Activated CD4-positive, alpha-beta memory T cell treated with anti-CD3 and anti-CD28 coated beads, Interleukin-2, amount 10 ng/mL, durations not matched to agents 7 days and 5 days (primary cell): ENCODE data around the gene HDHD5. TPM values are rescaled to one million over a fixed set of nuclear protein-coding genes. Genes with fewer than 3 reads are reported as not detected.

Experiments
- CTCF ChIA-PET: fragments of 350-600 bp; sonication (Branson Sonifier 250); formaldehyde crosslinking; loops from one replicate; lab custom pipeline; 2021; ENCODE audit warnings: antibody characterized with exemption, inconsistent platforms; lab: Charles Lee
- POLR2A ChIA-PET: fragments of 350-600 bp; sonication (Branson Sonifier 250); formaldehyde crosslinking; loops from one replicate; lab custom pipeline; 2021; ENCODE audit warnings: antibody characterized with exemption; lab: Charles Lee
- DNase-seq: peaks from one replicate; pipeline ENCODE4 v3.0.0-alpha.2; 2020
- H3K27ac Mint-ChIP-seq: one replicate; pipeline ENCODE4 v1.8.0; 2021; ENCODE audit warnings: mild to moderate bottlenecking, mixed read lengths
- H3K27me3 Mint-ChIP-seq: one replicate; pipeline ENCODE4 v1.8.0; 2021; ENCODE audit warnings: mixed read lengths
- H3K36me3 Mint-ChIP-seq: one replicate; pipeline ENCODE4 v1.8.0; 2021; ENCODE audit warnings: low read depth, mixed read lengths
- H3K4me1 Mint-ChIP-seq: one replicate; pipeline ENCODE4 v1.8.0; 2021; ENCODE audit warnings: mixed read lengths
- H3K4me3 Mint-ChIP-seq: one replicate; pipeline ENCODE4 v1.8.0; 2021; ENCODE audit warnings: mild to moderate bottlenecking, mixed read lengths
- H3K9me3 Mint-ChIP-seq: one replicate; pipeline ENCODE4 v1.8.0; 2021; ENCODE audit warnings: mixed read lengths
- total RNA-seq, 2 experiments: library from RNA; stranded (reverse); gene quantifications; one replicate each; pipeline ENCODE4 v1.2.3, GENCODE V29; 2021

Gene HDHD5
- total RNA-seq, 2 experiments from 2014 or later, result 27.1 TPM

DNA sequence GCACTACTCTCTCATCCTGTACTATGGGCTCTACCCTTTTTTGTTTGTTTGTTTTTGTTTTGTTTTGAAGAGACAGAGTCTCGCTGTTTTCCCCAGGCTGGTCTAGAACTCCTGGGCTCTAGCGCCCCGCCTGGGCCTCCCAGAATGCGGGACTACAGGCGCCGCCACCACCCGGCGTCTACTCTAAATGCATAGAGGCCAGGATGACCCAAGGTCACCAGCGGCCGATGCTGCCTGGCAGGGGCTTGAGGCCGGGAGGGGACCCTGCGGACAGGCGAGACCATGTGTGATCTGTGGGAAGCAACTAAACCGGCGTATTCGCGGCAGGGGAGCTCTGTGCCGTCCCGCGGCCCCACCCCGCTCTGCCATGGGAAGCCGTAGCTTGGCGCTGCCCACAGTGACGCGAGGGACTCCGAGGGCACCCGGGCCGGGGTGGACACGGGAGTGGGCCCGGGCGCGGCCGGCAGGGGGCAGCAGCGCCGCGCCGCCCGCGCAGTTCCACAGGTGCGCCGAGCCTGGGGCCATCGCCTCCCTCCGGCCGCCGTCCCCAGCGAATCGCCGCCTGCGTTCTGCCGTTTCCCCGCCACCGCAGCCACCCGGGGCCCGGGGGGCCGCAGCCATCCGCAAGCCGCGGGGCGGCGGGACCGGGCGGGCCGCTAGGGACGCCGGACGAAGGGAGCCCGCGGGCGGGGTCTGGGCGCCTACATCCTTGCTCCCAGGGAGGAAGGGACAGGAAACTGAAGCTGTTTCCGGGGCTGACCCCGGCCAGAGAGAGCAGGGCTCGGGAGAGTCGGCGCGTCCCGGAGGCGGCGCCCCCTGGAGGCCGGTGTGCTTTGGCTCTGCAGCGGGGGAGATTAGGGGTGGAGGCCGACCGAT lies 12.3 kb upstream of the HDHD5 start:
- peak; percentile 80 for DNase-seq
- Mint-ChIP-seq H3K27ac (peak overlapping the region; percentile 36), H3K4me1 (peaks cover 6% of the 10 kb centered on the region), H3K9me3 (no peaks in the 10 kb centered on the region), H3K4me3 (peak overlapping the region; percentile 71), H3K27me3 (peaks cover 9% of the 10 kb centered on the region), H3K36me3 (no peaks in the 10 kb centered on the region)
- ChIA-PET CTCF (interaction anchor here (0.6 to 5.1 kb wide), 64 partner anchors 9 to 614 kb away, joined by 3 to 78 read pairs (median 4); partner anchors contain the start of gene ADA2), POLR2A (interaction anchor here (0.8 to 3.0 kb wide), 10 partner anchors 11 to 468 kb away, joined by 3 to 17 read pairs (median 4); partner anchors contain the start of gene ADA2)

DNA sequence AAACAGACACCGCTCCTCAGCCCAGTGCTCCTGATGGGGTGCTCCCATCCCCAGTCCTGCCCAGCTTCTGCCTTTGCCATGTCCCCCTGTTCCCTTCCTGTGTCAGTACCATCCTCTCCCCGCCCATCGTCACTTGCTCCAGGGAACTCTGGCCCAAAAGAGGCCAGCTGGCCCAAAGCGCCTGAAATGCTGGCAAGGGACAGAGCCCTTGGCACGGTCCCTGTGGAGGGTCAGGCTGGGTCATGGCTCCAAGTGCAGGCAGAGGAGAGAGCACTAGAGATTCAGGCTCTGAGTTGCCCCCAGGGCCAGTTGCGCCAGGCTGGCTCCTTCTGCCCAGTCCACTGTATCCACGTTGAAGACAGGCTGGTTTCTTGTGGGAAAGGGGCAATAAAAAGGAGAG lies 8.4 kb upstream of the HDHD5 start:
- Mint-ChIP-seq H3K27me3 (peaks cover 10% of the 10 kb centered on the region), H3K27ac (no peak overlapping the region), H3K36me3 (no peaks in the 10 kb centered on the region), H3K4me1 (peaks cover 6% of the 10 kb centered on the region), H3K9me3 (no peaks in the 10 kb centered on the region), H3K4me3 (no peak overlapping the region)
- no peak for DNase-seq
- CTCF ChIA-PET, result interaction anchor here (0.6 to 1.5 kb wide), 2 partner anchors 88 to 334 kb away, joined by 4 to 7 read pairs; no protein-coding TSS in a partner anchor
- POLR2A ChIA-PET, result no interaction called here

DNA sequence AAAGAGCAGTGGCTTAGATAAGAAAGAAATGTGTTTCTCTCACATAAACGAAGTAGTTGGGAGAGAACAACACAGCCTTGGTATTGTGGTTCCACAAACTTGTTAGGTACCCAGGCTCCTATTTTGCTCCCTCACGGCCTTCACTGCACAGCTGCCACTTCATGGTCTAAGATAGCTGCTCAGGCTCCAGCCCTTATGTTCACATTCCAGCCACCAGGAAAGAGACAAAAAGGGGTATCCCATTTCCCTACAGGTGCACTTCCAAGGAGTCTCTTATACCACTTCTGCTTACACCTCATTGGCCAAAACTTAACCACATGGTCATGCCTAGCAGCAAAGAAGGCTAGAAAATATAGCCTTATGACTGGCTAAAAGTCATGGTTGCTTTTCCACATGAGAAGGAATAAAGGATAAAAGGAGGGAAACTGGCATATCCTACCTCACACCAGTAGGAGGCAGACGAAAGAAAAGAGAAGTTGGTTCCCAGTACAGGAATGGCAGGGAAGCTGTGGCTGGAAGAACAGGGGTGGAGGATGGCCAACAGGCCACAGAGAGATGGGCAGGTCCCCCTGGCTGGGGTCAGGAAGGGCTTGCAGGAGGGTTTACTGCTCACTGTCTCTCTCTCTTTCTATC lies 5.4 kb upstream of the HDHD5 start:
- ChIA-PET CTCF (interaction anchor here (1.3 to 5.2 kb wide), 2 partner anchors 7 to 337 kb away, joined by 5 to 47 read pairs; no protein-coding TSS in a partner anchor), POLR2A (interaction anchor here (1.1 kb wide), 1 partner anchor 79 kb away, joined by 3 read pairs; no protein-coding TSS in a partner anchor)
- Mint-ChIP-seq H3K36me3 (no peaks in the 10 kb centered on the region), H3K27ac (no peak overlapping the region), H3K4me3 (no peak overlapping the region), H3K9me3 (no peaks in the 10 kb centered on the region), H3K4me1 (peaks cover 6% of the 10 kb centered on the region), H3K27me3 (peaks cover 8% of the 10 kb centered on the region)
- DNase-seq, result no peak

DNA sequence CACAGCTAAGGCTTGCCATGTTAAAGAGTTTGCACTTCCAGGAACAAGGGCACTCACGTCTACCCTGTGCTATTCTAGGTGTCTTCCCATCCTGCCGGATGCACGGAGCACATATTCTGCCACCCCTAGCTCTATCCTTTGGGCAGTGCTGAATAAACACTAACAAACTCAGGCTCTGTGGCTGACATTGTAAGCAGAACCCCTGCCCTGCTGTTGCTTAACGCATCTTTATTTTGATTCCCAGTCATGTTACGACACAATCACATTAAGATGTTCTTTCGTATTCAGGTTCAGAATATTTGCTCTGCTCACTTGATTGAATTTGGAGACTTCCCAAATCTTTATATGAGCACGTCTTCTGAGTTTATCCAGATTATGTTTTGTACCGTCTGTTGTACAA lies 3.7 kb upstream of the HDHD5 start:
- Mint-ChIP-seq H3K9me3 (no peaks in the 10 kb centered on the region), H3K4me1 (peaks cover 16% of the 10 kb centered on the region), H3K4me3 (no peak overlapping the region), H3K27me3 (peaks cover 7% of the 10 kb centered on the region), H3K27ac (no peak overlapping the region), H3K36me3 (no peaks in the 10 kb centered on the region)
- no peak for DNase-seq
- ChIA-PET POLR2A (no interaction called here), CTCF (interaction anchor here (5.2 kb wide), 1 partner anchor 9 kb away, joined by 47 read pairs; no protein-coding TSS in a partner anchor)

DNA sequence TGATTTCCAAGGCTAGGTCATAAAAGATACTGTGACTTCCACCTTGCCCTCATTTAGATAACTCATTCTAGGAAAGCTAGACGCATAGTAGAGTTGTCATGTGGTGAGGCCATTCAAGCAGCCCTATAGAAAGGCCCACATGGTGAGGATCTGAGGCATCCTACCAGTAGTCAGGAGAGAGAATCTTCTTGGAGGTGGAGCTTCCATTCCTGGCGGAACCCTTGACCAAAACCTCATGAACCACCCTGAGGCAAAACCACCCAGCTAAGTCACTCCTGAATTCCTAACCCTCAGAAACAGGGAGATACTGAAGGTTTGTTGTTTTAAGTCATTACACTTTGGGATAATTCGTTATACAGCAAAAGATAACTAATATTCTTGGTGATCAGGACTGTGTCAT lies 2.9 kb upstream of the HDHD5 start:
- Mint-ChIP-seq H3K27me3 (peaks cover 4% of the 10 kb centered on the region), H3K9me3 (no peaks in the 10 kb centered on the region), H3K36me3 (no peaks in the 10 kb centered on the region), H3K27ac (no peak overlapping the region), H3K4me1 (peaks cover 18% of the 10 kb centered on the region), H3K4me3 (no peak overlapping the region)
- ChIA-PET POLR2A (no interaction called here), CTCF (interaction anchor here (0.6 to 5.2 kb wide), 2 partner anchors 10 to 22 kb away, joined by 4 to 47 read pairs; no protein-coding TSS in a partner anchor)
- DNase-seq, result no peak

DNA sequence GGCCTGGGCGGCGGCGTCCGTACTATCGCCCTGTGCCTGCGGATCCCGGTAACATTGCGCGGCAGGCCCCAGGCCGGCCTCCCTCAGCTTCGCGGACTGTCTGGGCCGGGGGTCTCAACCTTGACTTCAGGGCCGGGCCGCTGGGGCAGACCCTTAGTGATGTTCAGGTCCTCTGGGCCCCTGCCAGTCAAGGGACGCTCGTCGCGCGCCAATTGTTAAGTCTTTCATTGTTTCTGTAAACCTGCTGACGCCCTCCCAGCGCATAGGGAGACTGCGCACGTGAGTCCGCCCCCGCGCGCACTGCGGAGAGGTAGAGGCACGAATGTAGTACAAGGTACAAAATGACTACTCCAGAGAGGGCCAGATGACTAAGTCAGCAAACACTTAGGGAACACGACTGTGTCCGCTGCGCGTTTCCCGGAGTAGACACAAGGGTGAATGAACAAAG lies 451 bp upstream of the HDHD5 start:
- H3K36me3 Mint-ChIP-seq, result peaks cover 7% of the 10 kb centered on the region
- CTCF ChIA-PET, result interaction anchor here (0.7 to 5.2 kb wide), 3 partner anchors 12 to 343 kb away, joined by 6 to 47 read pairs (median 7); no protein-coding TSS in a partner anchor
- peak; percentile 54 for DNase-seq
- no peaks in the 10 kb centered on the region for H3K9me3 Mint-ChIP-seq
- POLR2A ChIA-PET, result interaction anchor here (0.7 to 3.5 kb wide), 6 partner anchors 12 to 212 kb away, joined by 3 to 8 read pairs (median 4); no protein-coding TSS in a partner anchor
- no peak overlapping the region for H3K27ac Mint-ChIP-seq
- H3K4me3 Mint-ChIP-seq, result peak overlapping the region; percentile 69
- H3K27me3 Mint-ChIP-seq, result no peaks in the 10 kb centered on the region
- H3K4me1 Mint-ChIP-seq, result peaks cover 34% of the 10 kb centered on the region

DNA sequence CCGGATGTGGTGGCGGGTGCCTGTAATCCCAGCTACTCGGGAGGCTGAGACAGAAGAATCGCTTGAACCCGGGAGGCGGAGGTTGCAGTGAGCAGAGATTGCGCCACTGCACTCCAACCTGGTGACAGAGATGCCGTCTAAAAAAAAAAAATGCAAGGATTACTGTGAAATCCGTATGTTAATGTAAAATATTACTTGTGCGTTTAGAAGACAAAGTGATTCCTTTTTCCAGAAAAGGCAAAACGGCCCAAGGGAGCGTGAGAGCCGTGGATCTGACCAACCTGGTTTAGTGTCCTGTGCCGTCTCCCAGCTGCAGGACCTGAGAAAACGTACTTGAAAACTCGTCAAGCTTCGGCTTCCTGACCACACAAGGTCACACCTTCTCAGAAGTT lies 905 bp downstream of the HDHD5 start:
- Mint-ChIP-seq H3K4me1 (peaks cover 34% of the 10 kb centered on the region), H3K27ac (peak overlapping the region; percentile 56), H3K36me3 (peaks cover 7% of the 10 kb centered on the region), H3K4me3 (peak overlapping the region; percentile 76), H3K27me3 (no peaks in the 10 kb centered on the region), H3K9me3 (no peaks in the 10 kb centered on the region)
- ChIA-PET POLR2A (interaction anchor here (0.6 to 3.5 kb wide), 9 partner anchors 9 to 79 kb away, joined by 3 to 8 read pairs (median 3); no protein-coding TSS in a partner anchor), CTCF (interaction anchor here (0.9 to 2.6 kb wide), 3 partner anchors 14 to 344 kb away, joined by 4 to 35 read pairs (median 9); no protein-coding TSS in a partner anchor)
- no peak for DNase-seq

DNA sequence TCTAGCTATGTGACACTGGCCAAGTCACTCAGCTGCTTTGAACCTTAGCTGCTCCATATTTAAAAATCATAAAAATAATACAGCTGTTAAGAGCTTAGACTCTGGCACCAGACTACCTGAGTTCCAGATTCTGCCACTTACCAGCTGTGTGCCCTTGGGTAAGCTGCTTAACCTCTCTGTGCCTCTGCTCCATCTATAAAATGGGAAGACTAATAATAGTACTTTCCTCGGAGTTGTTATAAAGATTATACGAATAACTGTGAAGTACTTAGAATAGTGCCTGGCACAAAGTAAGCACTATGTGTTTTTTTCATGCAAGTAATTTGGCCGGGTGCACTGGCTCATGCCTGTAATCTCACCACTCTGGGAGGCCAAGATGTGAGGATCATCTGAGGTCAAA lies 1.4 kb downstream of the HDHD5 start:
- no peak overlapping the region for H3K27ac Mint-ChIP-seq
- peaks cover 7% of the 10 kb centered on the region for H3K36me3 Mint-ChIP-seq
- no peak for DNase-seq
- H3K27me3 Mint-ChIP-seq, result no peaks in the 10 kb centered on the region
- POLR2A ChIA-PET, result interaction anchor here (1.1 to 3.5 kb wide), 8 partner anchors 14 to 482 kb away, joined by 3 to 8 read pairs (median 5); no protein-coding TSS in a partner anchor
- H3K4me1 Mint-ChIP-seq, result peaks cover 34% of the 10 kb centered on the region
- no peaks in the 10 kb centered on the region for H3K9me3 Mint-ChIP-seq
- peak overlapping the region; percentile 76 for H3K4me3 Mint-ChIP-seq
- CTCF ChIA-PET, result interaction anchor here (0.9 to 2.6 kb wide), 5 partner anchors 14 to 344 kb away, joined by 3 to 35 read pairs (median 7); no protein-coding TSS in a partner anchor

DNA sequence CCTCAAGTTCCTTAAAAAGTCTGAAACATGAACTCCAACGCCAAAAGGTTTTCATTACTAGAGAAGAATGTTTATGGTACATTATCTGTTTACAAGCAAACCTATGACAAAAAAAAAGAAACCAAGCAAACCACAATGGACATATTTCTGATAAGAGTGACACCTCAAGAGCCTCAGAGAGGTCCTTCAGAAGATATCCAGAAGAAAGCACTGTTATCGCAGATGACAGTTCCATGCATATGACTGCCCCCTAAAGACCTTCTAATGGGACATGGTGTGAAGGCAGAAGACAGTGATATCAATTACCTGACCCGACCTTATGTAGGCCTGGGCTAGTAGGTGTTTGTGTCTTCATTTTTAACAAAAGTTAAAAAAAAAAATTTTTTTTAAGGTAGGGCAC lies 3.1 kb downstream of the HDHD5 start:
- POLR2A ChIA-PET, result interaction anchor here (1.1 kb wide), 1 partner anchor 38 kb away, joined by 3 read pairs; no protein-coding TSS in a partner anchor

DNA sequence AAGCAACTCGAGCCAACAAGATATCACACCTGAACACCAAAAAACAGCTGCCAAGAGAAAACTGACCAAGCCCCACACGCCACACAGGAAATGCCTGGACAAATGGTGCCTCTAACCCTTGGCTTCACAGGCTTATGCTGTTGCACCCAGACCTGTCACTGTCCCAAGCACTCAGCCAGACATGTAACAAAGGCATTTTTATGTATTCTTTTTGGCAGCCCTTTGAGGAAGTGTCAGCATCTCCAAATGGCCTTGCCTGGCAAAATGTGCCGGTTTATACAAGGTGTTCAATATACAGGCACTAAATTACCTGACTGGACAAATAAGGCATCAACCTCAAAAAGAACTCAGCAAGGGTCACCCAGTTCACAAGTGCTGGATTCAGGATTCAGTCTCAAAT lies 6.1 kb downstream of the HDHD5 start:
- H3K27ac Mint-ChIP-seq, result no peak overlapping the region
- no peak overlapping the region for H3K4me3 Mint-ChIP-seq
- H3K27me3 Mint-ChIP-seq, result no peaks in the 10 kb centered on the region
- CTCF ChIA-PET, result no interaction called here
- no peak for DNase-seq
- no peaks in the 10 kb centered on the region for H3K9me3 Mint-ChIP-seq
- POLR2A ChIA-PET, result no interaction called here
- H3K36me3 Mint-ChIP-seq, result peaks cover 13% of the 10 kb centered on the region
- H3K4me1 Mint-ChIP-seq, result peaks cover 20% of the 10 kb centered on the region

More for the DNA sequence above, 3.1 kb downstream of the HDHD5 start:
- Mint-ChIP-seq H3K27ac (no peak overlapping the region), H3K4me3 (no peak overlapping the region), H3K27me3 (no peaks in the 10 kb centered on the region), H3K36me3 (peaks cover 13% of the 10 kb centered on the region), H3K4me1 (peaks cover 34% of the 10 kb centered on the region), H3K9me3 (no peaks in the 10 kb centered on the region)
- CTCF ChIA-PET, result interaction anchor here (1.7 to 2.4 kb wide), 2 partner anchors 16 to 81 kb away, joined by 7 to 9 read pairs; no protein-coding TSS in a partner anchor
- no peak for DNase-seq

DNA sequence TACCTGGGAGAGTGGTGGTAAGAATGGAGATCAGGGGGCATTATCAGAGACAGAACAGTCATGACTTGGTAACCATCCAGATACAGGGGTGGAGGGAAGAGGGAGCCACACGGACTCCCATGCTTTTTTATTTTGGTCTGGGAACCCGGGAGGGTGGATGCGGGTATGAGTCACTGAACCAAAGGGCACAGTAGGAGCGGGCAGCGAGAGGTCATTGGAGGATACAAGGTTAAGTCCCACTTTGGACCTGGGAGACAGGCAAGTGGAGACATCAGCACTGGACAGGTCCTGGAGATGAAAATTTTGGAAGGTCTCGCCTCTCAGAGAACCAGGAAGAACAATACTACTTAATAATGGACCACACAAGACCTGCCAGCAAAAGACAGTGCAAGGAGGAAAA lies 6.7 kb downstream of the HDHD5 start:
- CTCF ChIA-PET, result no interaction called here
- Mint-ChIP-seq H3K4me3 (no peak overlapping the region), H3K36me3 (peaks cover 19% of the 10 kb centered on the region), H3K4me1 (peaks cover 16% of the 10 kb centered on the region), H3K27ac (no peak overlapping the region), H3K9me3 (no peaks in the 10 kb centered on the region), H3K27me3 (no peaks in the 10 kb centered on the region)
- POLR2A ChIA-PET, result no interaction called here
- DNase-seq, result no peak

DNA sequence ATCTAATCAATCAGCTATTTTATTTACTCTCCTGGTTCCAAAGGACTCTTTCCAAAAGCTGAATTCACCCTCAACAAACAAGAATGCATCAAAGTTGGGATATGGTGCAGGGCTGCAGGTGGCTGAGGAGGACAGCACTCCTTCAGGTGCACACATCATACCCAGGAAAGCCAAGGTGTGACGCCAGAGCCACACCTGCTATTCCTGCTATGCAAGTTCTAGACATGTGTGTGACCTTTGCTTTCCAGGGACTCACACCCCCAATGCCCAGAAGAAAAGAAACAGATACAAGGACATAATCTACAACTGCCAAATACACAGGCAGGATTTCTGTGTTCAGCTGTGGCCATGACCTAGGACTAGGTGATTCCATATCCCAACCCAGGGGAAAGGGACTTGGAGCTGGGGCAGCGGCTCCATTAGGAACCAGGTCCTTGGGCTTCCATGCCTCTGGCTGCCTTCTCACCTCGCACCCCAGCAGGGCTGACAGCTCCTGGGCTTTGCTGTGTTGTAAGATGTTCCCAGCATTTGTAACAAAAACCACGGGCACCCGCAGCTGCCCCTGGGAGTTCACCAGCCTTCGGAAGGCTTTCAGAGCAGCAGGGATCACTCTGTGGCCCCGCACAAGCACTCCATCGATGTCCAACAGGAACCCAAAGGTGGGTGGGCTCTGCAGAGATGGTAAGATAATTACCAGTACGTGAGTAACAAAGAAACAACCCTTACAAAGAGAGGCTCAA lies 9.8 kb downstream of the HDHD5 start:
- H3K4me1 Mint-ChIP-seq, result no peaks in the 10 kb centered on the region
- H3K27ac Mint-ChIP-seq, result no peak overlapping the region
- peaks cover 14% of the 10 kb centered on the region for H3K36me3 Mint-ChIP-seq
- DNase-seq, result no peak
- CTCF ChIA-PET, result interaction anchor here (1.0 kb wide), 1 partner anchor 23 kb away, joined by 5 read pairs; no protein-coding TSS in a partner anchor
- no peaks in the 10 kb centered on the region for H3K9me3 Mint-ChIP-seq
- H3K27me3 Mint-ChIP-seq, result no peaks in the 10 kb centered on the region
- POLR2A ChIA-PET, result interaction anchor here (1.5 kb wide), 1 partner anchor 10 kb away, joined by 3 read pairs; the partner anchor contains the start of gene HDHD5
- H3K4me3 Mint-ChIP-seq, result no peak overlapping the region
